Pulmonary artery endothelial cell (primary cell): ENCODE data around the gene HYAL4. TPM values are rescaled to one million over a fixed set of nuclear protein-coding genes. Genes with fewer than 3 reads are reported as not detected.

ENCODE experiments used
- DNase-seq: peaks from one replicate; pipeline ENCODE4 v3.0.0-alpha.2; 2011; ENCODE audit warnings: low read depth, low spot score
- total RNA-seq: library from RNA; depleted of rRNA; stranded (reverse); fragments of >200 nt; gene quantifications from 2 replicates; pipeline ENCODE4 v1.2.3, GENCODE V29; 2014

Gene HYAL4
- total RNA-seq, 1 donor from 2014 or later: 0.20 TPM

DNA sequence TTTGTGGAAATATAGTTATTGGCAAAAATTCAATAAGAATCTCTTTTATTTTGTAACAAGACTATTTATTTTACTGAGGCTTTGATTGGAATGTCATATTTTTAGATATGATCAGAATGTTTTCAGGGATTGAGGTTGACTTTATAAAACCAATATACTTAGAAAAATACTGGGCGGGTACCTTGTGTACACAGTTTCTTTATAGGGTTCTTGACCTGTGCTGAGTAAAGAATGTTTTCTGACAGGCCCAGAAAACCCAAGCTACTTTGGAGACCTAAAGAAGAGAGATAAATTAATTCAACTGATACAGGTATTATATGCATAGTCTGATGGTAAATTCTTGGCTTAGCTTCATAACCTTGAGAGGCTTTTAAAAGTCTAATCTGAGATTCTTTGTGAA is 56.1 kb downstream of the HYAL4 start:
- no peak for DNase-seq

DNA sequence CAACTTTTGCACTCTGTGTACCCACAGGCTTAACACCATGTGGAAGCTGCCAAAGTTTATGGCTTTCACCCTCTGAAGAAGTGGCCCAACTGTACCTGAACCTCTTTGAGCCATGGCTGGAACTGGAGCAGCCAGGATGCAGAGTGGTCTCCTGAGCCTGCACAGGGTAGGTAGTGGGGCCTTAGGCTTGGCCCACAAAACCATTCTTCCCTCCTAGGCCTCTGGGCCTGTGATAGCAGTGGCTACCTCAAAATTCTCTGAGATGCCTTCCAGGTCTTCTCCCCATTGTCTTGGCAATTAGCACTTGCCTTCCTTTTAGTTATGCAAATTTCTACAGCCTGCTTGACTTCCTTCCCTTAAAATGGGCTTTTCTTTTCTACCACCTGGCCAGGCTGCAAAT is 60.7 kb downstream of the HYAL4 start:
- DNase-seq: no peak

DNA sequence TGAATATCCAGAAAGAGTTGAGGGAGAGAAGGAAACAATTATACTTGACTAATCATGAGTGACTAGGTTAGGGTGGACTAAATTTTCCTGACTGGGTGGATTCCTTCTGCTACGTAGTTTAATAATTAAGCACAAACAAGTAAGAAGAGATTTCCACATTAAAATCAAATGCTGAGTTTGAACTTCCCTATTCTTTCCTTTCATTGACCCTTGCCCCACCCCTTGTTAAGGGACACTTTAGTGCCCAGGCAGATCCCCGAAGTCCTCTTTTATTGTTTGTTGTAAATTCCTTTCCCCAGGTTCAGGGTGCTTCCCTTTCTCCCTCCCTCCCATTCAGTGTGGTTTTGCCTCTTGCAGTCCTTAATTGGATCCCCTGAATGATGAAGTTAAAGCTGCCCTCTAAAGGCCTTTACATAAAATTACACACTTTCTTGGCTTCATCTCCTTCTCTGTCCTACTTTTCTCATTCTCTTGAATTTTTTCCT is 71.3 kb downstream of the HYAL4 start:
- no peak for DNase-seq

DNA sequence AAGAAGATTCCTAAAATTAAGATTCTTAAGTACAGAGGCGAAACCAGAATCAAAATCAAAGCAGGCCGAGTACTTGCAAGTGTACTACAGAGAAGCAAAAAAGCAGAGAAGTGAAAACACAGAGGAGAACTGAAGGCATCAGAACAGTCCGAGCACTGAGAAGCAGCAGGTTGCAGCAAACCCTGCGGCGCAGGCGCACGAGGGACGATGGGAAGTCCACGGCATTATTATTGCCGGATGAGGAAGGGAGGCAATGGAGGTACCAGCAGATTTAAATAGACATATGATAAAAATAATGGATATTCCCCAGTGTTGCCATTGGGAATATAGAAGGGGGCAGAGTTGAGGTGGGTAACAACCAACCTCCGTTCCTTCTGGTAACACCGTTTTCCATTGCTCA is 72.9 kb downstream of the HYAL4 start:
- DNase-seq: no peak

DNA sequence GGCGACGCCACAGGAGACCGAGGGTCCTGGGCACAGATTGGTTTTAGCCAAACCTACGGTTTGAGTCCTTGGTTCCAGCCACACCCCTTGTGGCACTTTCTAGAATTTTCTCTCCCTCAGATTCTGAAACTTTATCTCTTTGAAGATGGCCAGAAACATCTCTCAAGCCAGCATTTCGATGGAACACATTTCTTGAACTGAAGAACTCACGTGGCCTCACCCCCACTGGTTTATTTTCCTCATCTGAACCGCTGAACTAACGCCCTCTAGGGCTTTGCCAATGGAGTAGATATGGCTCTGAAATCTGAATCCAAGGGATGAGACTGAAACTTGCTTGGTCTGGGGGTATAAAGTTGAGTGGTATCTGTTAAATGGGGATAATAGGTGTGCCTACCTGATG is 73.3 kb downstream of the HYAL4 start:
- no peak for DNase-seq

DNA sequence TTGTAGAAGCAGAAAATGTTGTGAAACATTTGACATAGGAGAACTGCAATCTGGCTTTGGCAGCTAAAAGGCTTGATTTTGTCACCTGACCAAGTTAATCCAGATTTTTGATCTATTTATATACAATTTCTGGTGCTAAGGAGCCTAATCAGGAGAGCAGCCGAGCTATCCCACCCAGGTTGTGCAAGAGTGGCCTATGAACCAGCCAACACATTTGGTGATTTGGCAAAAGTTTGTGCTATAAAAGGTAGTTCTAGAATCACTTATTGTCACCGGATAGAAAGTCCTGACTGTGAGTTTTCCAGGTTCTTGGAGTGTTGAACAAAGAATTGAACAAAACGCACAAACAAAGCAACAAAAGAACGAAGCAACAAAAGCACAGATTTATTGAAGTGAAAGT is 78.6 kb downstream of the HYAL4 start:
- DNase-seq: no peak

DNA sequence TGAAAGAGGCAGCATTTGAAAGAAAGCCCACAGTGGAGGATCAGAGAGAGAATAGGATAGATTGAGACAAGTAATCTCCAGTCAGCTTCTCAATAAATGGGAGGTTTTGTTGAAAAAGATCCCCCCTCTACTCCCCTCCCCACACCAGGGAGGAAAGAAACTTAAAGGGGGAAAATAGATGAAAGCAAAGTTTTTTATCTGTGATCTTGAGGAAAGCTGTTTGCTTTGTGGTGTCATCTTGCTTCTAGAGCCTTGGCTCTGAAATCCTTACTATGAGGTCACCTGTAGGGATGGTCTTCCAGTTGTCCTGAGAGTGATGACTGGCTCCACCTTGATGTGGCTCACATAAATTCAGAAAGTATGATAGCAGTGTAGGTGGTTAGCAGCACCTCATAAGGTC is 80.0 kb downstream of the HYAL4 start, which contains the start of gene SPAM1:
Gene SPAM1 (plus strand): TSS at position 301 of the 400 bp plus-strand sequence. CDS start 28,330 bp downstream, outside the sequence.
- DNase-seq: no peak

Other genes with a start within 250 kb of the HYAL4 start
- gene ASB15, start 243.3 kb upstream of the HYAL4 start, total RNA-seq: not detected in 2 replicates
- gene LMOD2, start 189.3 kb upstream of the HYAL4 start, total RNA-seq: 0.07 TPM in 1 of 2 replicates, not detected in the other
- gene WASL, start 96.2 kb upstream of the HYAL4 start, total RNA-seq: 10.2 and 14.0 TPM in 2 replicates
- gene SPAM1, start 80.1 kb downstream of the HYAL4 start, total RNA-seq: not detected in 2 replicates
- not detected in 2 replicates for gene TMEM229A, start 187.9 kb downstream of the HYAL4 start, total RNA-seq